NCI-H226 (cell line): ENCODE data around the gene RHO.

Experiments
- DNase-seq: peaks from one replicate; pipeline ENCODE4 v3.0.0-alpha.2; 2015

The RHO gene

DNA sequence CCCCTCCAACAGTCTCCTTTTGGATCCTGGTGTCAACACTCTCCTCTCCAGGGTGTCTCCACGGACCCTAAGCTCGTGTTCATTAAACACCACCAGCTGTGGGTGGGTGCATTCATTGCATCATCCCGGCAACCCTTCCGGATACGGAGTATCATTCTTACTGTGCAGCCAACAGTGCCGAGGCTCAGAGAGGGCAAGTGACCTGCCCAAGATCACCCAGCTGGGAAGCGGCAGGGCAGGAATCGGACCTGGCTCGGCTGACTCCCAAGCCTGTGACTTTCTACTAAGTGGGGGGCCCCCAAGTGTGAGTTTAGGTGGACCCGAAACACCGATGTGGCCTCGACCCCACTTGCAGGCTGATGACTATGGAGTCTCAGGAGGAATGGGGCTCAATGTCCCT is 34.9 kb downstream of the RHO start:
- DNase-seq: no peak

DNA sequence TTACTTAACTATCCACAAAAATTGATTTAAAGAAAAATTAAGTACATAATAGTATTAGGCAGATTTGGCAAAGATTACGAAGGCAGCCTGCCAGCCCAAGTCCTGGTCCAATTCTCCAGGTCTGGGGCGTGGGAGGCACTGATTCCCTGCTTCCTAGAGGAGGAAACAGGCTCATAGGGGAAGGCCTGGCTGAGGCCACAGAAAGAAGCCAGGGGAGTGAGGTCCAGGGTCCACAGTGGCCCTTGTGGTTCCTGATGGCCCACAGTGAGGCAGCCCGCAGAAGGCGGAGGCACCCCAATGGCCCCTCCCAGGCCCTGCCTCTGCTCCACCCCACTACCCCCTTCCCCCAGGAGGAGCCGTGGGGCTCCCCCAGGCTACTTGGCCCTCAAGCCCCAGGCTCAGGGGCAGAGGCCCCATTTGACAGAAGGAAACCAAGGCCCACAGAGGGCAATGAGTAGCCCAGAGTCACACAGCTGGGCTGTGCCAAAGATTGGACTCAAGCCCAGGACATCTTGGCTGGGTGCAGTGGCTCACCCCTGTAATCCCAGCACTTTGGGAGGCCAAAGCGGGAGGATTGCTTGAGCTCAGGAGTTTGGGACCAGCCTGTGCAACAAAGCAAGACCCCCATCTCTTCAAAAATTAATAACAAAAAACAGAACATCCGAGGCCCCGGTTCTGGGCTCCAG is 35.6 kb downstream of the RHO start:
- no peak for DNase-seq

DNA sequence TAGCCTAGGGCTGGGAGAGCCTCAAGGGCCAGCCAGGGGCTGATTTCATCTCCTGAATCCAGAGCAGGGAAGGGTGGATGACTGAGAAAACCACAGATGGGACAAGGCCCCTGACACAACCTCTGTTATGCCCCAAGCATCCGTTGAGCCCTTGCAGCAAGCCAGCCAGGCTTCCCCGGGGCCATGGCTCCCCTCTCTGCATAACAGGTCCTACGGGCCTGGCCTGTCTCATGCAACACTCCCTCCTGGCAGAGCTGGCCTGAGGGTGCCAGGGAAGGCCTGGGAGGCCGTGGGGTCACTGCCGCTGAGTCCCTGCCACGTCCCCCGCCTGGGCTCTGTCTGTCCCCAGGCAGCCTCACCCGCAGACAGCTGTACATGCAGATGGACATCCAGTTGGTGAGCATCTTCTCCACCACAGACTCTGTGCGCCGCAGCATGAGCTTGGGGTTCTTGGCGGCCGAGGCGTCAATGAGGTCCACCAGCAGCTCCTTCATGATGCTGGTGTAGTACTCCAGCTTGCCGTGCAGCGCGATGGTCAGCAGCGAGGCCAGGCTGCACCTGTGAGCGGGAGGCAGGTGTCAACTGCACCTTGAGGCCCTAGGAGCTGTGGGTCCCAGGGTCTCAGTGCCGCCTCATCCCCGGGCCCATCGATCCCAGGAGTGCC is 36.7 kb downstream of the RHO start:
- DNase-seq: no peak

DNA sequence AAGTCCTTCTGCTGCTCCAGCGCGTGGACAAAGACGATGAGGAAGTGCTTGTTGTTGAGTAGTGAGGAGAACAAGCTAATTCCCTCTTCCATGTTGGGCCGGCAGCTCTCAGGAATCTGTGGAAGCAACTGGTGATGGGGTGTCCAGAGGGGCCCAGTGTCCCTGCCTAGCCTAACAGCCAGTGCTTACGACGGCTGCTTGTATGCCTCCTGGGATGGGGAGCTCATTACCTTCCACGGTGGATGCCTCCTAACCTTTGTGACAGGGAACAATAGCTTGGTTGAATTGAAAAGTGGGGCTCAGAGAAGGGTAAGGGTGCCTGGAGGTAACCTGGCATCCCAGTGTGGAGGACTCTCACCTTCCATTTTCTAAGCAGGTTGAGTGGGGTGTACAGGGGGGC is 37.5 kb downstream of the RHO start:
- no peak for DNase-seq

DNA sequence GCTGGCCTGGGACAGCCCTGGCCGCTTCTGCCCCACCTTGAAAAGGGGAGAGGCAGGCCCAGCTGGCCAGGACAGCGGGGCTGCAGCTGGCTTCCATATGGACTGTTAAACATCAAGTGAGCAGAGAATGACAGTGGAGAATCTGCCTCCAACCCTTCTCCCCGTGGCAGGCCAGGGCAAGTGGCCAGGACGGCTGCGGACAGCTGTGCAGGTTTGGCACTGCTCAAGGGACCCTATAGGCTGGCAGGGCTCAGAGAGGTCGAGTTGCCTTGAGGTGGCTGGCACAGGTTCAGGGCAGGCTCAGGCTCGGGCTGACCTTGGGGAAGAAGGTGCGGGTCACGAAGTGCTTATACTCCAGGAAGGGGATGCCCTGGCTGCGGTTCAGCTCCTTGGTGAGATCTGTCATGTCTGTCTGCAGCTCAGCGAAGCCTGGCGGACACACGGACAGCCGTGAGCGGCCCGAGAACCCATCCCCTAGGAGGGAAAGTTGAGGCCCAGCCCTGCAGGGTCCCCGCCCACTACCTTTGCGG is 38.8 kb downstream of the RHO start:
- no peak for DNase-seq

DNA sequence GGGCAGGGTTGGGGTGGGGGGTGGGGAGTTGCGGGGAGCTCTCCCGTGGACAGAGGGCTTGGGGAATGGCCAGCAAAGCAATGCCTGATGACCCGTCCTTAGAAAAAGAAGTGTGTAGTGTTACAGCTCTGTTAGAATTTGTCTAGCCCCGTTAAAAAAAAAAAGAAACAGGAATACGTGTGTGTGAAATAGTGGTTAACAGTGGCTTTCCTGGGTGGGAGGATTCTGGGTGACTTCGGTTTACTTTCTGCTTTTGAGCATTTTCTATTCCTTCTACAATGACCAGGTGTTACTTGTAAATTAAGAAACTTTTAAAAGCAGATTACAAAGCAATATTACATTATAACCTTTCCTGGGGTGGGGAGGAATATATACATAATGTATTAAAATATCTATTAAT is 39.5 kb downstream of the RHO start:
- no peak for DNase-seq

DNA sequence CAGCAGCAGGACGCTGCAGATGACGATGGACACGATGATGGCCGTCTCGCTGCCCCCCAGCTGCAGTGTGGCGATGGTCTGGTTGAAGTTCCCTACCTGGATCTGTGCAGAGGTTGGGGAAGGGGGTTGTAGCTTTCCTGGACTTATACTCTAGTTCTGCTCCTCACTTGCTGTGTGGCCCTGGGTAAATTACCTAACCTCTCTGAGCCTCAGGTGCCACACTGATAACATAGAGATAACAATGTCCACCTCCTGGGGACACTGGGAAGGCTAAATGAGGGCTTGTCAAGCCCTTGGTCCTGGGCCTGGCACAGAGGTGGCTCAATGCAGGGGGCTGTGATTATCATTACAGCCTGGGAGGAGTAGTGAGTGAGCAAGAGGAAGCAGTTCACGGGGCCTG is 41.4 kb downstream of the RHO start:
- no peak for DNase-seq

DNA sequence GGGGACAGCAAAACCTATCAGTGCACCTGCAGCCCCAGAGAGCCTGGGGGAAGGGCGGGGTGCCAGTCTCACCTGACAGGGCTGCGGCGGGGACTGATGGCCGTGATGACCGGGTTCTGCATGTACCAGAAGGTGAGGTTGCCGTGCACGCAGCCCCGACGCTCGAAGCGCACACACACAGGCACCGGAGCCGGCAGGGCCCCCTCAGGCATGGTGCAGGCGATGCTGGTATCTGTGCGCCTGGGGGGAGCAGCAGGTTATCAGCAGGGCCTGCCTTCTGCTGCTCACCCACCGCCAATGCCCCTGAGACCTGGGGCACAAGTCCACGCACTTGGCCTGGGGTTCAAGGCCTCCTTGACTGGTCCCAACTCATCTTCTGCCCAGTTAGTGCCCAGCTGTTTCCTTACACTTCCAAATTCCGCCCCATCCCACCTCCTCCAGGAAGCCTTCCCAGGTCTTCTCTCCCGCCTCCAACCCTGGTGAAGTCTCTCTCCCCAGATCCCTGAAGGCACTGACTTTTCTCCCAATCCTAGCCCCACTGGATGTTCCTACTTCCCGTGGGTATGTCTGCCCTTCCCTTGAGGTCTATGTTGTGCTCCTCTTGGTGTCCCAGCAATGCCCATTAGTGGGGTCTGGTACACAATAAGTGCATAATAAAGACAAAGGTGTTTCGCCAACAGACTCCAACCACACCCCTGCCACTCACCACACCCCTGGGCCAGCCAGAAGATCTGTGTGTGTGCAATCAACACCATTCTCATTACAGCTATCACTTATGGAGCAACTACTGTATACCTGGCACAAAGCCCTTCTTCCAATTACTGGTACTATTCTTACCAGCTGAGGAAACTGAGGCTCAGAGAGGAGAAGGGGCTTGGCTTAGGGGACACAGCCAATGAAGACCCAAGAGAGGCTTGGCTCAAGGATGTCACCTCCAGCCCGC is 43.4 kb downstream of the RHO start:
- no peak for DNase-seq

DNA sequence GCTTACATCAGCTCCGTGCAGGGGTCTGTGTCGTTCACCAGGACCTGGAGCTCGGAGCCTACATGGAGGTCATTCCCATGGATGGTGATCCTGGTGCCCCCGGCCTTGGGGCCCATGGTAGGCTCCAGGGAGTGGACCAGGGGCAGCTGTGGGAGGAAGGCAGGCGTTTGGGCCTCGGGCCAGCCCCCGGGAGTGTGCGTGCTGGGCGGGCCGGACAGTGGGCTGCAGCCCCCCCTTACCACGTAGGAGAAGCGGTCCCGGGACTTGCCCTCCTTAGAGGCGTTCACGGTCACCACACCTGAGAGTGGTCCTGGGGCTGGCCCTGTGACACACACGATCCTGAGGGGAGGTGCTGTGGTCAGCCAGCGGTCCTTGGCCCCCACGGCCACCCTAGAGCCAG is 44.2 kb downstream of the RHO start:
- no peak for DNase-seq

DNA sequence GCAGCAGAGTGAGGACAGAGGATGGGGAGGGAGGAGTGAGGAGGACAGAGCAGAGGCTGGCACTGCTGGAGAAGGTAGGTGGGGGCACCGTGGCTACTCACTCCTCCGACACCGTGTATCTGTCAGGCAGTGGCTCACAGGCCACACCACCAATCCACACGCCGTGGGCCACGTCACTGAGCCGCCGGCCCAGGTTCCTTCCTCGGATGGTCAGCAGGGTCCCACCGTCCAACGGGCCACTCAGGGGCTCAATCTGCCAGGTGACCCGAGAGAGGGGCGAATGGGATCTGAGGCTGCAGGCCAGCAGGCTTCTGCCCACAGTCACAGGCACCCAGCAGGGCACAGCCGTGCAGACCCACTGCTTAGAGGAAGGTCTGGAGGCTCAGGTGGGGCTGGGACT is 45.1 kb downstream of the RHO start:
- no peak for DNase-seq

DNA sequence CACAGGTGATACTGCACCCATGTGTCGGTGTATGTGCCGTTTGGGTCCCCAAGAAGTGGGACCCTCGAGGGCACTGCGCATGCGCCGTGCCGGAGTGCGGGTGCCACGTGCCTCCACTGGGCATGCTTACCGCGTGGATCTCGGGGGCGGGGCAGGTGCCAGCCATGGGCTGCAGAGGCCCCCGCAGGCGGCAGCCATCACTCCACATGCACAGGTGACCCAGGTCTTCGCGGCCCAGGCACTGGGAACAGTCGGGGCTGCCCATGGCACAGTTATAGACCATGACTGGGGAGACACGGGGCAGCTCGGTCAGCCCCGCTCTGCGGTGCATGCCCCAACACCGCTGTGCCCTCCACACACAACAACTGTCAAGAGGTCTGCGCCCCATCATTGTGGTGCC is 45.8 kb downstream of the RHO start:
- no peak for DNase-seq

DNA sequence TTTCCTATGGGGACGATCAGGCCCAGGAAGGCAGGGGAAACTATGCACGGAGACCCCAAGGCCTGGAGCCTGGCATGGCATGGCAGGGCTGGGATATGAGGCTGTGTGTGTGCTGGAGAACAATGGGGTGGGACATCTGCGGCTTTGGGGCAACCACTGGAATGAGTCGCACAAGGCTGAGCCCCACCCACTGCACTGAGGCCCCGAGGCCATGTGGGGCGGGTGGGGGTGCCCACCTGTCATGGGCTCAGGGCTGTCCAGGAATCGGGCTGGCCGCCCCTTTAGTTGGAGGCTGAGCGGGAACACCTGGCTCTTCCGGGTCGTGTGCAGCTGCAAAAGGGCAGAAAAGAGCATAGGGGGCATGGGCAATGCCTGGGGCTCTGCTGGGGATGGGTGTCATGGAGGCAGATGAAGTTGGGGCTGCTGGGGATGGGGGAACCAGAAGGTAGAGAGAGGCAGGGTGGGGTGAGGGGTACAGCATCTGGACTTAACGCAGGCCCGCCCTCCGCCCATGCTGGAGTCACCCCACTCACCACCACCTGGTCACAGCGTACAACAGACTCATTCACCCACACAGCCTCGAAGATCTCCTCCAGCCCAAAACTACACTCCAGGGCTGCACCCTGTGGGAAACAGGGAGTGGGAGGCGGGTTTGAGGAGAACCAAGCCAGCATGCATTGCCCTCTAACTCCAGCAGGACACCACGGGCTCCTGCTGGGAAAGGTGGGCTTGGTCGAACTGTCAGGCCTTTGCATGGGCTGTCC is 47.0 kb downstream of the RHO start:
- DNase-seq: no peak

DNA sequence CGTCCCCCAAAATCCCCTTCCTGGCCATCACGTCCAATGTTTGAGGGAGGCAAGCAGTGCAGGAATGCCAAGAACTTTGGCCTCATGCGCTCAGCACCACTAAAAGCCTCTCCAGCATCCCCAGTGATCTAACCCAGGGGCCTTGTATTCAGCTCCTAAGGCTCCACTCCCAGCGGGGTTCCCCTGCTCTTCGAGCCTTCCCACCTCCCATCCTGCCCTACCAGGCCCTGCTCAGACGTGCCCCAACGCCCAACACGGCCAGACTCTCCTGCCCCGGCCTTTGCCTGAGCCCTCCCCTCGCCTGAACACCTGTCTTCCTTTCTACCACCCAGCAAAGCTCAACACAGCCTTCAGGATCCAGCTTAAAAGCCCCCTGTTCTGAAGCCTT is 47.6 kb downstream of the RHO start:
- no peak for DNase-seq

DNA sequence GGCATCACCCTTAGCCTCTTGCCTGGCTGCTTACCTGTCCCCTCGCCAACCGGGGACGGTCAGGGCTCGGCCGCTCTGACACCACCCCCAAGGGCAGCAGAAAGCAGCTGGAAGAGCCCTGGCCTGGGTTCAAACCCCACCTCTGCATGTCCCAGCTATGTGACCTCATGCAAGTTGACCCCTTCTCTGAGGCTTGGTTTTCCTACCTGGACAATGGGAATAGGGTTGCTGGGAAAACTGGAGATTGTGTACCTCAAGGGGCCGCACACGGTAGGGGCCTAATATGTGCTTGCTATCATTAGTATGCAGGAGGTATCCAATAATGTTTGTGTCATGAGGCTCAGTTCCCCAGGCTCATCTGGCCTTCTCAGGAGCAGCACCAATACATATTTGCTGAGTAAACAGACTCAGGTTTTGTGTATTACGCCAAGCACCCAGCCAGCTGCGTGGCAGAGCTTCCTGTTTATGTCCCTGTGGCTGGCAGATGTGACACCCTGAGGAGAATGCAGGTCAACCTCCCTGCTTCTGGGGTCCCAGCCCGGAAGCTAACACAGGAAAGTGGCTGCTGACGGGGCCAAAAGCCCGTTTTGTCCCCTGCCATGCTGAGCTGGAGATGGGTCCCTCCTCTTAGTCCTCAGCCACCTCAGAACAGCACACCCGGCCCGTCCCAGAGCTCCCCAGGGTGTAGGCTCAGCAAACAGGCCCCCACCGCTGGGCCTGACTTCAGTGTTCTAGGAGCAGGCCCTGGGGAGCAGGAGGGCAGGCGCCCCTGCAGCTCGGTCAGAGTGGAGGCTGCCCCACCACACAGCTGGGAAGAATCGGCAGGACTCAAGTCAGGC is 48.3 kb downstream of the RHO start:
- no peak for DNase-seq

DNA sequence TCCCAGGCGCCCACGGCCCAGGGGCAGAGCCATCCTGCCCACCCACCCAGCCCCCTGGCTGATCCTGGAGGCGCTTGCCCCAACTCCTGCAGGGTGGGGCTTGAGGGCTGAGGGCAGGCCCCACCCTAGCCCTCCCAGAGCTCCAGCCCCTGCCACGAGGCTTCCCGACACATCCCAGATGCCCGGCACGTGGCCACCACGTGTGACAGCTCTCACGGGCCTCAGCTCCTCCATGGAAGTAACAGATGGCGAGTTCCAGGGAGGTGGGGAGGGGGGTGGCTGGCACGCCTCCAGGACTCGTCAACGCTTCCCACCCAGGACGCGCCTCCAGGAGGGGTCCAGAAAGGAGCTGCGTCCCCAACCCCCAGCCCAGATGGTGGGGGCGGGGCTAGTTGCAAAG is 48.9 kb downstream of the RHO start:
- no peak for DNase-seq

DNA sequence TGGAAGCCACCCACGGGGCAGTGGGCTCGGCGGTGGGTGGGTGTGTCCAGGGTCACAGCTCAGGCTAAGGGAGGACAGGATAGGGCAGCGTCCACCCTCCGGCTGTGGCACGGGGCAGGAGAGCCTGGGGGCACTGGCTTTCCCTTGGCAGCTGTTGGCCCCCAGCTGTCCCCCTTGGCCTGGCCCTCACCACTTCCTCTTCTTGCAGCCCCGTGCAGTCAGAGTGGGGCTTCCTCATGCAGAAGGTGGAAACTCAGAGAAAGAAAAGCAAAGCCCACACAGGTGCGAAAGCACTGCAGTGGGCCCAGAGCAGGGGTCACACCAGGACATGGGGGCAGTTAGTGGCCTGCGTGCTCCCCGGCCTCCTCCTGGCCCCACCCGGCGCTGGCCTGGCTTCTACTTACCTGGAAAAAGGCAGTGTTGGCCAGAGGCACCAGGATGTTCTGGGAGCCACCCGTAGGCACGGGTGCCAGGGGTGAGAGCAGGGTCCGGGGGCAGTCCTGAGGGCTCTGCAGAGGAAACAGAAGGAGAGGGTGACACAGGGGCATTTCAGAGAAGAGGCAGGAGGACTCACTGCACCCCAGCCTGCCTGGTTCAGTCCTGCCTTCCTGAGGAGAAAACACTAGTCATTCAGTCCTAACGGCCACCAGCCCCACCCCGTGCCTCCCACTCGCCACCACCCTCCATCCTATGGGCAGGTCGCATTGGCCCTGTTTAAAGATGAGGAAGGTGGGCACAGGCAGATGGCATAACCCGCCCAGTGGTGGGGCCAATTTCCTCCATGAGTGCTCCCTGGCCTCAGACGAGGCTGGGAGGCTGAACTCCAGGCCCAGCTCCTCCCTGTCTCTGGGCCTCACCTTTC is 49.7 kb downstream of the RHO start:
- no peak for DNase-seq

DNA sequence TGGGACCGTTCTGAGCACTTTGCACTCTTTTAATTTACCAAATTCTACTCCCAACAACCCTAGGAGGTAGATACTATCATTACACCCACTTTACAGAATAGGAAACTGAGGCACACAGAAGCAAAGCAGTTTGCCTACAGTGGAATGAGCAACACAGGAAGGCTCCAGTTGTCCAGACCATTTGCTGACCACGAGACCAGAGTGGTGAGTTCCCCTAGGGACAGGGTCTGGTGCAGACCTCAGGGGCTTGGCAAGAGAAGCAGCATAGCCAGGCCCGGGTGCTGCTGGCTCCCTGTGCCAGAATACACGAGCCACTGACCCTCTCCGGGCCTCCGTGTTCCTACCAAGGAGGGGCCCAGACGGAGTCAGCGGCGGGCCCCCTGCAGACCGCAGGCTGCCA is 51.6 kb downstream of the RHO start:
- DNase-seq: no peak

DNA sequence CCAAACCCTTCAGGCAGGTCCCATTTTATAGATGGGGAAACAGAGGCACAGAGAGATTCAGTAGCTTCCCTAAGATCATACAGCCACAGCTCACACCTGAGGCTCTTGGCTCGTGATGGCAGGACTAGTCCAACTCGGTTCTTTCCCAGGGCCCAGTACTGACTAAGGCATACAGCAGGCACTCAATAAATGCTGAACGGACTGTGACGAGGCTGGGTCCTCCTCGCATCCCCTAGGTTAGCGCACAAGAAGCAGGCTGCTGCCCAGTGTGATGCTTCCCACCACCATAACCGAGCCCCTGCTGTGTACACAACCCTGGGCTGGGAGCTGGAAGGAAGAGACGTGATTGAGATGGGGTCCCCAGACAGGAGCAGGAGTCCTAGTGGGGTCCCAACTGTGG is 53.2 kb downstream of the RHO start:
- no peak for DNase-seq

DNA sequence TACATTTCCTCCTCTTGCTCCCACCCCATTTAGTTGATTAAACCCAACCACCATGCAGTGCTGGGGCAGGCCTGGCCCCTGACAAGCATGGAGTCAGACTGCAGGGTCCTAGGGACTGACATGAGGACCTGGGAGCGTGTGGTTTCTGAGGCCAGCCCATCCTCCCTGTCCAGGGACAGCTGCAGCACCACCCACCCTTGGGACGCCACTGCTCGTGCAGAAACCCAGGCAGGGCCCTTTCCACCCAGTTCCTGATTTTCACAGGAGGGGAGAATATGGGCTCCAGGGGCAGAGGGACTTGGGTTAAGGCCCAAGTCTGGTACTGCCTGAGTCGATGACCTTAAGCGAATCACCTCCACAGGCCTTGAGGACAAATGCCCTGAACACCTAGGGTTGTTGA is 54.4 kb downstream of the RHO start:
- DNase-seq: no peak

DNA sequence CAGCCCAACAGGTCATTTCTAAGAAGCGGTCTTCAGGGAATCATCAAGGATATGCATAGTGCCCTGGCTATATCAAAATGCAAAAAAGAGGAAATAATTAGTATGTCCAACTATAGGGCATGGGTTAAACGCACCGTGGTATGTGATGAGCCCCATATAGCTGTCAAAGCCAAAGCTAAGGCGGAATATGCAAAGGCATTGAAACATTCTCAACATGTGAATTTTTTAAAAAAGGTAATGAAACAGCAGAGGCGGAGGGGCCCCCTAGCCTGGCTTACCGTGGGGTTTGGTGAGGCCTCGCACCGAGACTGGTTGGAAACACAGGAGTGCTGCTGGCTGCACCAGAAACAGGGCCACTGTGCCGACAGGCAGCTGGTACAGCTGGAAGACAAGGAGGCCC is 54.9 kb downstream of the RHO start:
- DNase-seq: no peak

DNA sequence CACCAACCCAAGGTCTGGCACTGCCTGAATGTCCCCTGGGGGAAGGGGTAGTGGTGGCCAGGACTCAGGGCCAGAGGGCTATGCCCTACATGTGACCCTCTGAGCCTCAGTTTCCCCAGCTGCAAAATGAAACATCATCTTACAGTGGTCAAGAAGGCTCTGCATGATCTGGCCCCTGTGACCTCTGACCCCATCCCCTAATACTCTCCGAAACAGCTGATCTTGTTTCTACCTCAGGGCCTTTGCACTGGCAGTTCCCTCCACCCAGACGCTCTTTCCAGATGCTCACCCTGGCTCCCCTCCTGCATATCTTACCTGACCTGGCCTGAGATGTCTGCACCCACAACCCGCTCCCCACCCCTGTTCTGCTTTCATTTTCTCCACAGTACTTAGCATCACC is 56.2 kb downstream of the RHO start:
- DNase-seq: no peak
